HG02943 (cell line): ENCODE measurements around the gene KDM7A.

ENCODE experiments used
- ATAC-seq: cut with Tn5 transposase; IDR thresholded peaks from one replicate; pipeline ENCODE4 v1.9.1; 2021; ENCODE audit warnings: mild to moderate bottlenecking, low read depth, moderate library complexity; ENCODE audit not compliant: unreplicated experiment

KDM7A gene

GRCh38 chr7:140059273-140060242, 117.2 kb downstream of the KDM7A start:
- ATAC-seq = no peak

GRCh38 chr7:140058517-140058916, 118.3 kb downstream of the KDM7A start:
- ATAC-seq = no peak

GRCh38 chr7:140057143-140057535, 119.6 kb downstream of the KDM7A start:
- ATAC-seq = no peak

- no peak for ATAC-seq
These were observed 120.2 kb downstream of the KDM7A start for GRCh38 chr7:140056431-140057142.

- ATAC-seq = no peak
These were observed 121.0 kb downstream of the KDM7A start for GRCh38 chr7:140055833-140056232.

- ATAC-seq = no peak
These were observed 122.0 kb downstream of the KDM7A start for GRCh38 chr7:140054751-140055150.

GRCh38 chr7:140053812-140054539, 122.8 kb downstream of the KDM7A start:
- ATAC-seq = peak; percentile 83

GRCh38 chr7:140051820-140052219, 125.0 kb downstream of the KDM7A start:
- ATAC-seq = no peak

- no peak for ATAC-seq
These were observed 126.7 kb downstream of the KDM7A start for GRCh38 chr7:140050100-140050499.

- no peak for ATAC-seq
These were observed 127.3 kb downstream of the KDM7A start for GRCh38 chr7:140049339-140050024.

GRCh38 chr7:140048989-140049338, 127.8 kb downstream of the KDM7A start:
- no peak for ATAC-seq

- no peak for ATAC-seq
These were observed 128.6 kb downstream of the KDM7A start for GRCh38 chr7:140048138-140048537.

- ATAC-seq = no peak
These were observed 129.6 kb downstream of the KDM7A start for GRCh38 chr7:140047197-140047596.

- ATAC-seq = no peak
These were observed 131.1 kb downstream of the KDM7A start for GRCh38 chr7:140045697-140046096.

GRCh38 chr7:140044251-140044650, 132.5 kb downstream of the KDM7A start:
- ATAC-seq = no peak

GRCh38 chr7:140042386-140042670, 134.5 kb downstream of the KDM7A start:
- ATAC-seq = no peak

- ATAC-seq = no peak
These were observed 135.0 kb downstream of the KDM7A start for GRCh38 chr7:140041659-140042385.

- no peak for ATAC-seq
These were observed 136.9 kb downstream of the KDM7A start for GRCh38 chr7:140039896-140040295.

- ATAC-seq = no peak
These were observed 137.7 kb downstream of the KDM7A start for GRCh38 chr7:140039066-140039465.
